Cardiac fibroblast (primary cell): ENCODE data around the gene ZNF385B.
"Not testable (repeated sequence)": the region's sequence is repeated elsewhere in the genome, so short reads cannot be mapped to it uniquely, and the experiment has no call there.

Source experiments
- DNase-seq, 2 donors: peaks; one replicate each; pipeline versions ENCODE4 v3.0.0 to v3.0.0-alpha.2; 2010; ENCODE audit warnings: low read depth in 2 of 2
- H3K4me3 ChIP-seq, 2 donors: replicated peaks in 1 of 2; 1 replicate in 1 of 2; 2 replicates in 1 of 2; pipeline ENCODE4 v1.5.1; 2011; ENCODE audit warnings: low read depth in 2 of 2, low read length in 2 of 2, mild to moderate bottlenecking in 2 of 2, moderate library complexity in 1 of 2
- TF ChIP-seq, protein P1 (sequence below): IDR thresholded peaks from one replicate; pipeline ENCODE4 v1.5.1; 2011; ENCODE audit warnings: low read depth, mild to moderate bottlenecking, low read length, inconsistent platforms

ZNF385B gene

DNA sequence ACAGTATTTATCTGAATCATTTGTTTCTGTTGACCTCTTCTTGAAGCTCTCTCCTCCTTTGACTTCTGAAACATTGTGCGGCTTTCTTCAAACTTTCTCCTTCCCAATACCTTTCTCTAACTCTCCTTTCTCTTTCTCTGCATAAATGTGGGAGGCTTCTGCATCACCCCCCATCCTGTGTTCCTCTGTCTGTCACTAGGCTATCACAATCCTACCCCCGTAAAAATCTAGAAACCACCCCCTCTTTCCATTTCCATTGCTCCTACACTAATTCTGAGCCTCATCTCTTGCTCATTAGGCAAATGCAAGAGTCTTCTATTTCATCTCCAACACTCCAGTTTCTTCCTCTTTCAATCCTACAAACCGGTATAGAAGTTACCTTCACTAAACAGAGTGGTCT lies 32.2 kb upstream of the ZNF385B start:
- no peak overlapping the region for H3K4me3 ChIP-seq
- TF ChIP-seq, protein P1, sequence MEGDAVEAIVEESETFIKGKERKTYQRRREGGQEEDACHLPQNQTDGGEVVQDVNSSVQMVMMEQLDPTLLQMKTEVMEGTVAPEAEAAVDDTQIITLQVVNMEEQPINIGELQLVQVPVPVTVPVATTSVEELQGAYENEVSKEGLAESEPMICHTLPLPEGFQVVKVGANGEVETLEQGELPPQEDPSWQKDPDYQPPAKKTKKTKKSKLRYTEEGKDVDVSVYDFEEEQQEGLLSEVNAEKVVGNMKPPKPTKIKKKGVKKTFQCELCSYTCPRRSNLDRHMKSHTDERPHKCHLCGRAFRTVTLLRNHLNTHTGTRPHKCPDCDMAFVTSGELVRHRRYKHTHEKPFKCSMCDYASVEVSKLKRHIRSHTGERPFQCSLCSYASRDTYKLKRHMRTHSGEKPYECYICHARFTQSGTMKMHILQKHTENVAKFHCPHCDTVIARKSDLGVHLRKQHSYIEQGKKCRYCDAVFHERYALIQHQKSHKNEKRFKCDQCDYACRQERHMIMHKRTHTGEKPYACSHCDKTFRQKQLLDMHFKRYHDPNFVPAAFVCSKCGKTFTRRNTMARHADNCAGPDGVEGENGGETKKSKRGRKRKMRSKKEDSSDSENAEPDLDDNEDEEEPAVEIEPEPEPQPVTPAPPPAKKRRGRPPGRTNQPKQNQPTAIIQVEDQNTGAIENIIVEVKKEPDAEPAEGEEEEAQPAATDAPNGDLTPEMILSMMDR = no peak
- DNase-seq = no peak

DNA sequence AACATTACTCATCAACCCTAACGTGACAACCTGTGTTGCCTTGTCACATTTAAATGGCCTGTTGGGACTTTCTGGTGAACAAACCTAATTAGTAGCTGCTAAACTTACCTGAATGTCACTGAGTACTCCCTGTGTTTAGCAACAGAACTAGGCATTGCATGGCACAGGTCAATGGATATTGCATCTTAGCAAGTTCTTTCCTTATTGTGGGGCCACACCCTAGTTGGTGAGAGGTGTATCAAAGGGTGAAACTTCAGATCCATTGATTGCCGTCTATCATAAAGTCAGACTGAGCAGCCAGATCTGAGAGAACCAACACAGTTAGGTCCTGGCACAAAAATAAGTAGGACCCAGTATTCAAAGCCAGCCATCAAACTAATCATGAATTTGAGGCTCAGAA lies 29.8 kb upstream of the ZNF385B start:
- TF ChIP-seq, protein P1 = no peak
- no peak for DNase-seq
- no peak overlapping the region for H3K4me3 ChIP-seq

DNA sequence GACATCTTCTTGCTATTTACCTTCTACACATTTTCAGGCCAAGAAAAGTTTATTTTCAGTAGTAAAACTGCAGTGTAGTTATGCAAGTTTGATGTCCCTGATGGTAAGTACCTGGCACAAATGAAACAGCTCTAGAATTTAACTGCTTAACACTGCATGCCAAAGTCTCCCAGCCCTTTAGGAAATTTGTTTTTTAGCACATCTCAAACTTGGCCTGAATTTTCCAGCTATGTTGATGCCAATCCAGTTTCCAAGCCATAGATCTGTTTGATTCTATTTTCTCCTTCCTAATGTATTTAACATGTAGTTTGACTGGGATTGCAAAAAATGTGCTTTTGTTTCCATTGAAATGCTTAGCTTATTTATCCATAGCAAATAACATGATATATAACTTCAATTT lies 29.3 kb upstream of the ZNF385B start:
- no peak overlapping the region for H3K4me3 ChIP-seq
- TF ChIP-seq, protein P1 = no peak
- no peak for DNase-seq

DNA sequence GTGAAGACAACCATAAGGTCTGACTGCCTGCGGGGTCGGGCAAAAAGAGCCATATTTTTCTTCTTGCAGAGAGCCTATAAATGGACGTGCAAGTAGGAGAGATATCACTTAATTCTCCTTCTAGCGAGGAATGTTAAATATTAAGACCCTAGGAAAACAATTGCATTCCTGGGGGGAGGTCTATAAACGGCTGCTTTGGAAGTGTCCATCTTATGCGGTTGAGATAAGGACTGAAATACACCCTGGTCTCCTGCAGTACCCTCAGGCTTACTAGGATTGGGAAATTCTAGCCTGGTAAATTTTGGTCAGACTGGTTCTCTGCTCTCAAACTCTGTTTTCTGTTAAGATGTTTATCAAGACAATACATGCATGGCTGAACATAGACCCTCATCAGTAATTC lies 27.2 kb upstream of the ZNF385B start:
- not testable (repeated sequence) for H3K4me3 ChIP-seq, DNase-seq

DNA sequence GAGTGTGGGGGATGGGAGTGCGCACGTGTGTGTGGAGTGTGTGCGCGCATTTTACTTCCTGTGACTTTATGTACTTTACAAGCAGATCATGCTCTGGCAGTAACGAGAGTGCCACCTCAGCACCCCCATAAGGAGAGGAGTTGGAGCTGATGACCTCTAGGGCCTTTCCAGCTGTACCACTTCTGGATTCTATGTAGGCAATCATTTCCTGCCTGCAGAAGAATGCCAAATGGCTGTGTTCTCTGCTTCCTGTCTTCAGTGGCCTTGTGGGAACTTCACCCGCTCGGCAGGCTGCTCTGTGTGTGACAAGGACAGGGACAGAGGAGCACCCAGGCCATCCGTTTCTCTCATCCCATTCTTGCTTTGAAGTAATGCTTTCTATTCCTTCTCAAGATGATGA lies 22.8 kb upstream of the ZNF385B start:
- DNase-seq = no peak
- TF ChIP-seq, protein P1 = no peak
- no peak overlapping the region for H3K4me3 ChIP-seq

DNA sequence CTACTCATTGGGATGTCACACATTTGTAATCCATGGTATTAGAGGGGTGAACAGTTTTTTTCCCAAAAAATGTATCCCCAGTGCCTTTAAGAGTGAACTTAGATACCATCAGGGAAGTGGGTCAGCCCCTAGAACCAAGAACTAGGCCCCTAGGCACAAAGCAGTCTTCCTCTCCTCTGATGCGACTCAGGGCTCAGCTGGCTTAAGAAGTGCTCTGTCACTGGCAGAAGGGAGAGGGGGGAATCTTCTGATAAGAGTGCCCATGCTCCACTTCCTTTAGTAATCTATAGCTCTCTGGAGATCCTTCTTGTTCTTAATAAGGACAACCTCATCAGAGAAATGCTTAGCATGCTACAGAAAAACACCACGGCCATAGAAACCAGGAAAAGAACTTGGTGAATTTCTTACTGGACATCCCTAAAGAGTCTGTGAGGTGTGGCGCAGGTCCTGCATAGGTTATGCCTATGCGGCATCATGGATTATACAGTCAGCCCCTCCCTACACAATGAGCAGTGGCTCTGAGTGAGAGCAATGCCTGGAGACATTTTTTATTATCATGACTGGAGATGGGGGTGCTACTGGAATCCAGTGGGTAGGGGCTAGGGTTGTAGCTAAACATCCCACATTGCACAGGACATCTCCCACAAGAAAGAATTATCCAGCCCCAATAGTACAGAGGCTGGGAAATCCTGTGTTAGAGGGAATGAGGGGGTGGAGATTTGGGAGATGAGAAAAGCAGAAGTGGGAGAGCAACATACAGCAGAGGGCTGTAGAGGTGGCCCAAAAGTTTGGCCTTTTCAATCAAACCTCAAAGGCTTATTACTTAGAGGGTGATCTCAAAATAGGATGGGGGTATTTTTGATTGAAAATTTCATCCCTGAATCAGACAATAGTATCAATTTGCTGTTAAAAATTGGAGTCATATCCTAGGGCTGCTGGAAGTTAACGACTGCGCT lies 21.7 kb upstream of the ZNF385B start:
- no peak overlapping the region for H3K4me3 ChIP-seq
- no peak for DNase-seq
- TF ChIP-seq, protein P1 = no peak

DNA sequence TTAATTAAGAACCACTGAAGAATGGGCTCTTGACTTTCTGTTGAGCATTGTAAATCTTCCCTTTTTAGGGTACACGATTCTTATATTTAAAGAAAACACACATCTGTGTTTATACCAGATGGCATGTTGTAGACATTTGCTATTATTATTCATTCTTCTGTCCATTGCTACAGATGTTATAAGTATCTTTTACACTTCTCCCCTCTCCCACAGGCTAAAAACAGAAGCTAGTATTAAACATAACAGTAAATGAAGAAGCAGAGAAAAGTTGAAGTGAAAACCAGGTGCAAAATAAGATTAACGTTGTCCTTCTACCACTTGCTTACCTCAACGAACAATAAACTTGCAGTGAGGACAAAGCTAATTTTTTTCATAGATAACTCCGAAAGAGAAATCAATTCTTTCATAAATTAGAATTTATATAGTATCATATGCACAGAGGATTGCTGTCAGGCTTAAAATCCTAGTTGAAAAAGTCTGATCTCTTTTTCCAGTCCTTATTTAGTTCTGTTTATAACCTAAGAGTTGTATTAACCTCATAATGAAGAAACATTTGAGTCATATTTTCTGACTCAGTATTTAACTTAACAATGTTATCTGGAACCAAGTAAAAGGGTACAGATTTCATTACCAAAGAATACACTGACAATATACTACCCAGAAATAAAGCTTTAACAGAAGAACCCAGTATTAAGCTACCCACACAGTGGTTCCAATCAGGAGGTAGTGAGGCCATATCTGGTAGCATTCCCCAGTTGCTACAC lies 16.4 kb upstream of the ZNF385B start:
- TF ChIP-seq, protein P1 = no peak
- no peak overlapping the region for H3K4me3 ChIP-seq
- DNase-seq = peak in 1 of 2 donors; percentile 17
